HG03558 (cell line): ENCODE data around the gene RNF113A.
"Not testable (repeated sequence)": the region's sequence is repeated elsewhere in the genome, so short reads cannot be mapped to it uniquely, and the experiment has no call there.

Experiments
- ATAC-seq: cut with Tn5 transposase; IDR thresholded peaks from one replicate; pipeline ENCODE4 v1.9.1; 2021; ENCODE audit warnings: moderate number of reproducible peaks; ENCODE audit not compliant: unreplicated experiment; ENCODE audit errors: extremely low read depth

RNF113A gene

GRCh38 chrX:119852382-119853353 is 18.9 kb downstream of the RNF113A start, which contains the start of gene UPF3B:
UPF3B (minus strand) TSS chrX:119852963; CDS start chrX:119852928, 35 bp downstream.
- peak; percentile 84 for ATAC-seq

DNA sequence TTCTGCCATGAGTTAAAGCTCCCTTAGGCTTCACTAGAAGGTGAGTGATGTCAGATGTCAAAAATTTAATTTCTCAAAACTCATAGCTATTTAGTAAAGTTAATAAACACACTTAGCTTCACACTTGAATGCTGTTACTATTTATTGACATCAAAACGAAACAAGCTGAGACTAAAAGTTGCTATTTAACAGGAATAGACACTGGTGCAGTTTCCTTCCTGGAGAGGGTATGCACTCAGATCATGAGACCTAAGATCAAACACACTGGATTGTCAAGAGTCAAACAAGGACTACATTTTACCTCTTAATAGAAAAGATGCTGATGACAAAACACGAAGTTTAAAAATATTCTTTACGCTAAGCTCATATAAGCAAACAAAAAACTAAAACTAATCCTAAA is 37.6 kb downstream of the RNF113A start:
- ATAC-seq: no peak

DNA sequence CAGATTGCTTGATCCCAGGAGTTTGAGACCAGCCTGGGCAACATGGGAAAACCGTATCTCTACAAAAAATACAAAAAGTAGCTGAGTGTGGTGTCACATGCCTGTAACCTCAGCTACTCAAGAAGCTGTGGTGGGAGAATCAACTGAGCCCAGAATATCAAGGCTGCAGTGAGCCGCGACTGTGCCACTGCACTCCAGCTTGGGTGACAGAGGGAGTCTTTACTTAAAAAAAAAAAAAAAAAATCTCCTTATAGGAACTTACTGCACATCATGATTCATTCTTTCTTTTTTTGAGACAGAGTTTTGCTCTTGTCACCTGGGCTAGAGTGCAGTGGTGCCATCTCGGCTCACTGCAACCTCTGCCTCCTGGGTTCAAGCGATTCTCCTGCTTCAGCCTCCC is 43.1 kb downstream of the RNF113A start:
- no peak for ATAC-seq

DNA sequence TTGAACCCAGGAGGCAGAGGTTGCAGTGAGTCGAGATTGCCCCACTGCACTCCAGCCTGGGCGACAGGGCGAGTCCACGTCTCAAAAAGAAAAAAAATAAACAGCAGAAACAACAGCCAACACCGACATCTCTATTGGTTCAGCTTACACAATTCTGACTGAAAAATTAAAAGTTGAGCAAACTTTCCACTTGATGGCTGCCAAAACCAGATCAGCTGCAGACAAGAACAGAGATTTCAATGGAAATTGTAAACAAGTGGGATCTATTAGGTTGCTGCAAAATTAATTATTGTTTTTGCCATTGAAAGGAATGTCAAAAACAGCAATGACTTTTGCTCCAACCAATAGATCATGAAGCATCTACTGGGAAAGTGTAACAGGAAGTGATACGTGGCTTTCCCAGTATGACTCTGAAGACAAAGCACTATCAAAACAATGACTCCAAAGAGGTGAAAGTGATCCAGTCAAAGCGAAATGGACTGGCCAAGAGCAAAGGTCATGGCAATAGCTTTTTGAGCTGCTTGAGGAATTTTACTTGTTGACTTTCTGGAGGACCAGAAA is 45.1 kb downstream of the RNF113A start:
- no peak for ATAC-seq

- ATAC-seq: not testable (repeated sequence)
These were observed 47.3 kb downstream of the RNF113A start for GRCh38 chrX:119824221-119824620.

DNA sequence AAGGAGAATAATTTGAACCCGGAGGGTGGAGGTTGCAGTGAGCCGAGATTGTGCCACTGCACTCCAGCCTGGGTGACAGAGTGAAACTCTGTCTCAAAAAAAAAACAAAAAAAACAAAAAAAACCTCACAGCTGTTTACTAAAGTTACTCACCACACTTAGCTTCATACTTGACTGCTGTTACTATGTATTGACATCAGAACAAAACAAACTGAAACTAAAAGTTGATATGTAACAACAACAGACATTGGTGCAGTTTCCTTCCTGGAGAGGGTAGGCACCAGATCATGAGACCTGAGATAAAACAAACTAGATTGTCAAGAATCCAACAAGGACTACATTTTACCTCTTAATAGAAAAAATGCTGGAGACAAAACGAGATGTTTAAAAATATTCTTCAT is 49.8 kb downstream of the RNF113A start:
- ATAC-seq: peak; percentile 98
